HFF-Myc (cell line): ENCODE measurements around the gene SLC7A4.
"Not testable (repeated sequence)": the region's sequence is repeated elsewhere in the genome, so short reads cannot be mapped to it uniquely, and the experiment has no call there.

Source experiments
- DNase-seq: peaks from one replicate; pipeline ENCODE4 v3.0.0-alpha.2; 2011; ENCODE audit warnings: low read depth; ENCODE audit errors: extremely low read depth
- H3K4me3 ChIP-seq: replicated peaks from 2 replicates; pipeline ENCODE4 v1.5.1; 2011; ENCODE audit warnings: low read depth, mild to moderate bottlenecking, control low read depth, low read length
- CTCF ChIP-seq: IDR thresholded peaks from 2 replicates; pipeline ENCODE4 v1.5.1; 2012; ENCODE audit warnings: mild to moderate bottlenecking, low read depth, low read length, control low read depth; ENCODE audit errors: missing control alignments

SLC7A4 gene

GRCh38 chr22:21068681-21069276 lies 36.4 kb upstream of the SLC7A4 start:
- H3K4me3 ChIP-seq: no peak overlapping the region
- TF ChIP-seq CTCF: no peak
- DNase-seq: no peak

- no peak for TF ChIP-seq CTCF
- H3K4me3 ChIP-seq: no peak overlapping the region
- DNase-seq: no peak
These were observed 35.7 kb upstream of the SLC7A4 start for GRCh38 chr22:21067901-21068680.

- H3K4me3 ChIP-seq: no peak overlapping the region
- no peak for TF ChIP-seq CTCF
- no peak for DNase-seq
These were observed 34.9 kb upstream of the SLC7A4 start for GRCh38 chr22:21067075-21067900.

- no peak for TF ChIP-seq CTCF
- DNase-seq: no peak
- H3K4me3 ChIP-seq: no peak overlapping the region
These were observed 32.8 kb upstream of the SLC7A4 start for GRCh38 chr22:21064917-21065864.

- not testable (repeated sequence) for H3K4me3 ChIP-seq, DNase-seq
These were observed 32.1 kb upstream of the SLC7A4 start for GRCh38 chr22:21064425-21064824.

GRCh38 chr22:21061660-21062321 lies 29.4 kb upstream of the SLC7A4 start:
- not testable (repeated sequence) for H3K4me3 ChIP-seq, DNase-seq

- H3K4me3 ChIP-seq, DNase-seq: not testable (repeated sequence)
These were observed 28.0 kb upstream of the SLC7A4 start for GRCh38 chr22:21060363-21060762.
